H9 (cell line): Measurements from ENCODE around the gene ABHD16A. TPM values are rescaled to one million over a fixed set of nuclear protein-coding genes. Genes with fewer than 3 reads are reported as not detected.

Source experiments
- DNase-seq: peaks from one replicate; pipeline ENCODE4 v3.0.0-alpha.2; 2017
- H2AFZ ChIP-seq: one replicate; pipeline ENCODE4 v1.6.1; 2013; ENCODE audit warnings: mild to moderate bottlenecking, low read length, control low read depth, moderate library complexity
- H2AK5ac ChIP-seq: 2 replicates; pipeline ENCODE4 v1.6.1; 2013; ENCODE audit warnings: low read length, control low read depth, mixed read lengths; ENCODE audit not compliant: insufficient read length
- H2BK120ac ChIP-seq: one replicate; pipeline ENCODE4 v1.6.1; 2013; ENCODE audit warnings: low read depth, mild to moderate bottlenecking, low read length, control low read depth, inconsistent platforms; ENCODE audit not compliant: poor library complexity, severe bottlenecking
- H2BK12ac ChIP-seq: 2 replicates; pipeline ENCODE4 v1.6.1; 2013; ENCODE audit warnings: low read length, control low read depth, mixed read lengths, low read depth; ENCODE audit not compliant: insufficient read length
- H2BK15ac ChIP-seq: 2 replicates; pipeline ENCODE4 v1.6.1; 2013; ENCODE audit warnings: low read depth, low read length, control low read depth
- H2BK20ac ChIP-seq: one replicate; pipeline ENCODE4 v1.6.1; 2013; ENCODE audit warnings: low read depth, mild to moderate bottlenecking, low read length, control low read depth, inconsistent platforms; ENCODE audit not compliant: poor library complexity, severe bottlenecking
- H2BK5ac ChIP-seq: 2 replicates; pipeline ENCODE4 v1.6.1; 2013; ENCODE audit warnings: low read length, control low read depth, mixed read lengths; ENCODE audit not compliant: insufficient read length
- H3K14ac ChIP-seq: 2 replicates; pipeline ENCODE4 v1.6.1; 2013; ENCODE audit warnings: low read length, control low read depth; ENCODE audit not compliant: insufficient read depth
- H3K18ac ChIP-seq: 2 replicates; pipeline ENCODE4 v1.6.1; 2013; ENCODE audit warnings: low read depth, mild to moderate bottlenecking, mixed read lengths, low read length, control low read depth; ENCODE audit not compliant: insufficient read length
- H3K23ac ChIP-seq: 2 replicates; pipeline ENCODE4 v1.6.1; 2013; ENCODE audit warnings: low read length, control low read depth, mixed read lengths, low read depth; ENCODE audit not compliant: insufficient read length
- H3K23me2 ChIP-seq: 2 replicates; pipeline ENCODE4 v1.6.1; 2013; ENCODE audit warnings: low read depth, mild to moderate bottlenecking, mixed read lengths, low read length, control low read depth; ENCODE audit not compliant: insufficient read length, poor library complexity, severe bottlenecking
- H3K27ac ChIP-seq: 2 replicates; pipeline ENCODE4 v1.5.1; 2013; ENCODE audit warnings: low read length, control low read depth, mixed read lengths, low read depth; ENCODE audit not compliant: insufficient read length
- H3K27me3 ChIP-seq: 2 replicates; pipeline ENCODE4 v1.6.1; 2013; ENCODE audit warnings: low read length, control low read depth, inconsistent platforms; ENCODE audit not compliant: insufficient read depth
- H3K4ac ChIP-seq: 2 replicates; pipeline ENCODE4 v1.6.1; 2013; ENCODE audit warnings: low read depth, mild to moderate bottlenecking, control low read depth, inconsistent platforms, low read length, moderate library complexity
- H3K4me1 ChIP-seq: 2 replicates; pipeline ENCODE4 v1.6.1; 2013; ENCODE audit warnings: low read length, control low read depth, inconsistent platforms; ENCODE audit not compliant: insufficient read depth
- H3K4me2 ChIP-seq: 2 replicates; pipeline ENCODE4 v1.6.1; 2013; ENCODE audit warnings: low read length, control low read depth, mixed read lengths; ENCODE audit not compliant: insufficient read length, insufficient read depth
- H3K56ac ChIP-seq: 2 replicates; pipeline ENCODE4 v1.6.1; 2013; ENCODE audit warnings: low read depth, mild to moderate bottlenecking, mixed read lengths, low read length, control low read depth; ENCODE audit not compliant: insufficient read length
- H3K79me1 ChIP-seq: 2 replicates; pipeline ENCODE4 v1.6.1; 2013; ENCODE audit warnings: low read depth, mild to moderate bottlenecking, moderate library complexity, low read length, control low read depth, inconsistent platforms; ENCODE audit not compliant: insufficient read depth, poor library complexity, severe bottlenecking
- H3K79me2 ChIP-seq: 2 replicates; pipeline ENCODE4 v1.6.1; 2013; ENCODE audit warnings: low read length, control low read depth, inconsistent platforms; ENCODE audit not compliant: insufficient read depth
- H3K9ac ChIP-seq: 2 replicates; pipeline ENCODE4 v1.6.1; 2013; ENCODE audit warnings: low read length, control low read depth, mixed read lengths; ENCODE audit not compliant: insufficient read length; ENCODE audit errors: extremely low read depth
- H3K9me3 ChIP-seq: one replicate; pipeline ENCODE4 v1.6.1; 2013; ENCODE audit warnings: low read depth, low read length, inconsistent platforms; ENCODE audit not compliant: control insufficient read depth
- H3T11ph ChIP-seq: one replicate; pipeline ENCODE4 v1.6.1; 2013; ENCODE audit warnings: mild to moderate bottlenecking, low read length, control low read depth, inconsistent platforms
- H4K20me1 ChIP-seq: one replicate; pipeline ENCODE4 v1.6.1; 2013; ENCODE audit not compliant: control insufficient read depth, insufficient read length, insufficient read depth
- H4K5ac ChIP-seq: 2 replicates; pipeline ENCODE4 v1.6.1; 2013; ENCODE audit warnings: low read depth, mild to moderate bottlenecking, mixed read lengths, low read length, control low read depth; ENCODE audit not compliant: insufficient read length
- H4K8ac ChIP-seq: replicated peaks from 2 replicates; pipeline ENCODE4 v1.6.1; 2013; ENCODE audit warnings: low read length, control low read depth, mixed read lengths, low read depth; ENCODE audit not compliant: insufficient read length
- H4K91ac ChIP-seq: 2 replicates; pipeline ENCODE4 v1.6.1; 2013; ENCODE audit warnings: low read depth, mild to moderate bottlenecking, moderate library complexity, mixed read lengths, low read length, control low read depth; ENCODE audit not compliant: insufficient read length
- H3K27ac Mint-ChIP-seq, 3 experiments: 2 replicates in 2 of 3; 3 replicates in 1 of 3; pipeline ENCODE4 v1.8.0; 2020 to 2021; ENCODE audit warnings: mixed read lengths in 3 of 3, mild to moderate bottlenecking in 1 of 3, moderate library complexity in 1 of 3
- H3K27me3 Mint-ChIP-seq: 2 replicates; pipeline ENCODE4 v1.8.0; 2021; ENCODE audit warnings: low read depth, mild to moderate bottlenecking, moderate library complexity, mixed read lengths
- H3K36me3 Mint-ChIP-seq, 3 experiments: 2 replicates in 2 of 3; 3 replicates in 1 of 3; pipeline ENCODE4 v1.8.0; 2020 to 2021; ENCODE audit warnings: low read depth in 3 of 3, mixed read lengths in 3 of 3; ENCODE audit not compliant: insufficient read depth in 1 of 3
- H3K4me1 Mint-ChIP-seq, 2 experiments: 2 replicates each; pipeline ENCODE4 v1.8.0; 2020; ENCODE audit warnings: mixed read lengths in 2 of 2
- H3K4me3 Mint-ChIP-seq, 2 experiments: 2 replicates in 1 of 2; 3 replicates in 1 of 2; pipeline ENCODE4 v1.8.0; 2020 to 2021; ENCODE audit warnings: mild to moderate bottlenecking in 2 of 2, mixed read lengths in 2 of 2, moderate library complexity in 1 of 2
- H3K9me3 Mint-ChIP-seq, 2 experiments: 2 replicates in 1 of 2; 3 replicates in 1 of 2; pipeline ENCODE4 v1.8.0; 2020; ENCODE audit warnings: mild to moderate bottlenecking in 2 of 2, mixed read lengths in 2 of 2, moderate library complexity in 1 of 2
- CTCF ChIP-seq: fragments of 200-600 bp; sonication (generic); conservative IDR thresholded peaks from 3 replicates; pipeline ENCODE4 v1.8.0; 2021; ENCODE audit warnings: antibody characterized with exemption, mild to moderate bottlenecking
- WGBS: extraction: QIAGEN DNeasy Blood & Tissue Kit; methylation state at CpG from one replicate; pipeline ENCODE4 v1.1.7; 2013; ENCODE audit warnings: missing lambda C conversion rate, low lambda C conversion rate, mixed read lengths; ENCODE audit not compliant: insufficient read length; ENCODE audit errors: extremely low coverage; 5-methylcytosine and 5-hydroxymethylcytosine counted together
- total RNA-seq: library from RNA; stranded (reverse); gene quantifications from 2 replicates; pipeline ENCODE4 v1.2.1, GENCODE V29; 2021

Gene ABHD16A
- total RNA-seq, 1 experiment from 2014 or later, result 34.4 TPM

GRCh38 chr6:31712296-31712695 lies 9.2 kb upstream of the ABHD16A start:
- no peaks in the 10 kb centered on the region for H3K23me2 ChIP-seq
- H2BK12ac ChIP-seq, result no peak overlapping the region
- no peak overlapping the region for H3K4ac ChIP-seq
- no peaks in the 10 kb centered on the region for H3K27me3 ChIP-seq
- H3K4me3 Mint-ChIP-seq, result no peak overlapping the region
- WGBS, result no CpG with 5 or more reads among the region's 8 CpGs
- H2AFZ ChIP-seq, result no peak overlapping the region
- H2BK15ac ChIP-seq, result no peak overlapping the region
- no peak overlapping the region for H2BK20ac ChIP-seq
- H4K91ac ChIP-seq, result no peak overlapping the region
- H3K18ac ChIP-seq, result no peak overlapping the region
- no peak overlapping the region for H3K56ac ChIP-seq
- H3K9me3 Mint-ChIP-seq, result no peaks in the 10 kb centered on the region
- no peak overlapping the region for H2AK5ac ChIP-seq
- H3K4me1 ChIP-seq, result peaks cover 5% of the 10 kb centered on the region; the same call in 1 of the 2 replicates
- H3K4me2 ChIP-seq, result no peak overlapping the region
- no peaks in the 10 kb centered on the region for H3K36me3 Mint-ChIP-seq
- peaks cover 33 to 44% of the 10 kb centered on the region in 2 experiments for H3K4me1 Mint-ChIP-seq
- no peak overlapping the region for H2BK120ac ChIP-seq
- no peak overlapping the region for H3K23ac ChIP-seq
- no peak overlapping the region for H3K9ac ChIP-seq
- no peak overlapping the region for H3K14ac ChIP-seq
- H4K8ac ChIP-seq, result no peak overlapping the region
- H2BK5ac ChIP-seq, result no peak overlapping the region
- H3K27ac ChIP-seq, result no peak overlapping the region
- peaks cover 8% of the 10 kb centered on the region for H3K27me3 Mint-ChIP-seq
- no peaks in the 10 kb centered on the region for H3K79me1 ChIP-seq
- no peaks in the 10 kb centered on the region for H3K9me3 ChIP-seq
- H4K20me1 ChIP-seq, result no peaks in the 10 kb centered on the region
- no peak for TF ChIP-seq CTCF
- DNase-seq, result no peak
- no peaks in the 10 kb centered on the region for H3K79me2 ChIP-seq
- peak overlapping the region in 2 of 3 experiments; percentile 29 to 88; a peak in 1 of 7 replicates for H3K27ac Mint-ChIP-seq
- H3T11ph ChIP-seq, result no peak overlapping the region
- no peak overlapping the region for H4K5ac ChIP-seq
